ENCODE measurements around the gene KPNA6. TPM values are rescaled to one million over a fixed set of nuclear protein-coding genes. Genes with fewer than 3 reads are reported as not detected.

Gene KPNA6
- total RNA-seq, 1 experiment from 2014 or later, result 116 TPM

GRCh38 chr1:32224285-32224684, 116.4 kb downstream of the KPNA6 start:
- DNase-seq (ENCODE audit: low read depth, low spot score) (no peak), ATAC-seq (no peak)
- CTCF ChIA-PET, result no interaction called here
- intact Hi-C loops (cut with micrococcal nuclease; ENCODE audit: unreplicated experiment), result no loop called here
- Histone ChIP-seq H3K4me1 (ENCODE audit: control insufficient read depth, insufficient read depth, low read length) (peaks cover 19% of the 10 kb centered on the region), H3K9me3 (ENCODE audit: control insufficient read depth, insufficient read depth, low read depth, low read length) (no peaks in the 10 kb centered on the region), H3K27ac (ENCODE audit: low read length) (peak overlapping the region; percentile 14; the same call in 1 of the 2 replicates), H3K27me3 (ENCODE audit: control insufficient read depth, insufficient read depth, low read length) (no peaks in the 10 kb centered on the region), H3K36me3 (ENCODE audit: control insufficient read depth, insufficient read depth, low read length) (peaks cover 24% of the 10 kb centered on the region), H3K4me3 (ENCODE audit: low read depth in 2 of 2, low read length in 2 of 2) (no peak overlapping the region)
- TF ChIP-seq CTCF (IDR thresholded peaks at IDR 0.05) (no peak), TCF7L2 (IDR thresholded peaks at IDR 0.05; ENCODE audit: low read depth, low read length) (no peak)
- BruUV-seq (replicated peaks), result no TSS peak
- POLR2A ChIA-PET, result interaction anchor here (0.6 to 1.0 kb wide), 2 partner anchors 16 to 24 kb away, joined by 4 to 5 read pairs; no protein-coding TSS in a partner anchor
- in situ Hi-C loops (cut with HindIII; ENCODE audit: low pct_unique_long_range_greater_than_20kb, low sequenced_read_pairs), result no loop called here

Small RNAs within 50 kb of the gene (microRNA-seq; reads per million reads assigned to microRNA genes)
- gene MIR5585 (ENCODE audit: unreplicated experiment), result not detected

Other genes with a start within 250 kb of the KPNA6 start
- 559 TPM for gene PTP4A2, start 169.7 kb upstream of the KPNA6 start, total RNA-seq (2021; ENCODE audit: unreplicated experiment)
- gene KHDRBS1, start 94.2 kb upstream of the KPNA6 start, total RNA-seq (2021; ENCODE audit: unreplicated experiment), result 163 TPM
- gene TMEM39B, start 35.1 kb upstream of the KPNA6 start, total RNA-seq (2021; ENCODE audit: unreplicated experiment), result 35.0 TPM
- gene TXLNA, start 71.6 kb downstream of the KPNA6 start, total RNA-seq (2021; ENCODE audit: unreplicated experiment), result 115 TPM
- gene CCDC28B, start 92.5 kb downstream of the KPNA6 start, total RNA-seq (2021; ENCODE audit: unreplicated experiment), result 10.8 TPM
- gene IQCC, start 97.6 kb downstream of the KPNA6 start, total RNA-seq (2021; ENCODE audit: unreplicated experiment), result 4.4 TPM
- gene DCDC2B, start 101.0 kb downstream of the KPNA6 start, total RNA-seq (2021; ENCODE audit: unreplicated experiment), result not detected
- gene TMEM234, start 114.3 kb downstream of the KPNA6 start, total RNA-seq (2021; ENCODE audit: unreplicated experiment), result 23.3 TPM
- gene EIF3I, start 114.4 kb downstream of the KPNA6 start, total RNA-seq (2021; ENCODE audit: unreplicated experiment), result 294 TPM
- gene FAM167B, start 139.2 kb downstream of the KPNA6 start, total RNA-seq (2021; ENCODE audit: unreplicated experiment), result 1.9 TPM
- gene LCK, start 143.2 kb downstream of the KPNA6 start, total RNA-seq (2021; ENCODE audit: unreplicated experiment), result 0.57 TPM
- 256 TPM for gene HDAC1, start 184.0 kb downstream of the KPNA6 start, total RNA-seq (2021; ENCODE audit: unreplicated experiment)
- 176 TPM for gene MARCKSL1, start 228.2 kb downstream of the KPNA6 start, total RNA-seq (2021; ENCODE audit: unreplicated experiment)

Data from Panc1 (cell line).